A549 (cell line): Measurements from ENCODE around the gene GUK1.

Experiments
- BHLHE40 ChIP-seq: IDR thresholded peaks from 2 replicates; pipeline ENCODE4 v1.6.1; 2012; ENCODE audit warnings: low read depth, low read length, inconsistent platforms
- CBX8 ChIP-seq: fragments of 200-600 bp; sonication (generic); IDR thresholded peaks from 2 replicates; pipeline ENCODE4 v1.6.1; 2016
- CHD2 ChIP-seq: fragments of 150-350 bp; IDR thresholded peaks from 2 replicates; pipeline ENCODE4 v1.6.1; 2014; ENCODE audit warnings: low read length; ENCODE audit not compliant: partially characterized antibody
- CTCF ChIP-seq: fragments of >200 bp; sonication (Bioruptor Twin); formaldehyde crosslinking; IDR thresholded peaks from 3 replicates; pipeline ENCODE4 v1.5.1; 2016
- EP300 ChIP-seq, 2 experiments: fragments of >200 bp; sonication (Bioruptor Twin); formaldehyde crosslinking; IDR thresholded peaks; 2 replicates in 1 of 2; 3 replicates in 1 of 2; pipeline ENCODE4 v1.6.1; 2016 to 2017
- HOXA7 ChIP-seq: fragments of 250-450 bp; sonication (Bioruptor Pico); IDR thresholded peaks from 2 replicates; pipeline ENCODE4 v1.5.0; 2020; ENCODE audit warnings: mild to moderate bottlenecking, moderate library complexity
- MAX ChIP-seq: IDR thresholded peaks from 2 replicates; pipeline ENCODE4 v1.6.1; 2012
- POLR2A ChIP-seq: IDR thresholded peaks from 2 replicates; pipeline ENCODE4 v1.6.1; 2012; ENCODE audit warnings: mild to moderate bottlenecking, low read length
- RARB ChIP-seq: fragments of 250-450 bp; sonication (Bioruptor Pico); IDR thresholded peaks from 2 replicates; pipeline ENCODE4 v1.8.0; 2021; ENCODE audit warnings: mild to moderate bottlenecking, moderate library complexity
- RCOR1 ChIP-seq: fragments of 150-350 bp; IDR thresholded peaks from 2 replicates; pipeline ENCODE4 v1.6.1; 2014; ENCODE audit warnings: antibody characterized with exemption, low read length, low read depth
- SMC3 ChIP-seq: fragments of >200 bp; sonication (Bioruptor Twin); formaldehyde crosslinking; IDR thresholded peaks from 3 replicates; pipeline ENCODE4 v1.6.1; 2018; ENCODE audit warnings: inconsistent platforms
- ZFP36 ChIP-seq: fragments of 450-650 bp; IDR thresholded peaks from 2 replicates; pipeline ENCODE4 v1.6.1; 2014; ENCODE audit warnings: borderline replicate concordance; ENCODE audit not compliant: partially characterized antibody
- TF ChIP-seq, protein P1 (sequence below): fragments of 200-600 bp; sonication (generic); IDR thresholded peaks from 2 replicates; pipeline ENCODE4 v1.6.1; 2016; ENCODE audit warnings: antibody characterized with exemption, mild to moderate bottlenecking, moderate library complexity

DNA sequence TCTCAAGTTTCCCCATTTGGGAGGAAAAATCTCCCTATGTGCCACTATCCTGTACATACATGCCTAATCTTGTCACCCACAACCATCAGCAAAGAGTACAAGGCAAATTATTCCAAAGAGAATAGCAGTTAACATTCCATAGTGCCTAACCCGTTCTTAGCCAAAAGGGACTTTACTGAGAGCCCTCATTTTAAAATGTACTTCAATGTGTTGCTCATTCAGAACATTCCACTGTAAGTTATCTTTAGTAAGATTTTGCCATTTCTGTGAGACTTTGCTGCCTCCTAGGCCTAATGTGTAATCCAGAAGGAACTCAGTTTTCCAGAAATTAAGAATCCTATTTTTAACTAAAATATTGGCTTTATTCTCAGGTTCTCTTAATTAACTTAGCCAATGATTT is 19.7 kb upstream of the GUK1 start:
- TF ChIP-seq ZFP36 (no peak), CTCF (no peak), CHD2 (no peak), HOXA7 (CRISPR knock-in tag) (no peak), EP300 (IDR thresholded peaks at IDR 0.05) (no peak), CBX8 (no peak), SMC3 (no peak), POLR2A (no peak), RARB (CRISPR knock-in tag) (no peak), BHLHE40 (no peak), RCOR1 (no peak), MAX (no peak)
- TF ChIP-seq, protein P1, sequence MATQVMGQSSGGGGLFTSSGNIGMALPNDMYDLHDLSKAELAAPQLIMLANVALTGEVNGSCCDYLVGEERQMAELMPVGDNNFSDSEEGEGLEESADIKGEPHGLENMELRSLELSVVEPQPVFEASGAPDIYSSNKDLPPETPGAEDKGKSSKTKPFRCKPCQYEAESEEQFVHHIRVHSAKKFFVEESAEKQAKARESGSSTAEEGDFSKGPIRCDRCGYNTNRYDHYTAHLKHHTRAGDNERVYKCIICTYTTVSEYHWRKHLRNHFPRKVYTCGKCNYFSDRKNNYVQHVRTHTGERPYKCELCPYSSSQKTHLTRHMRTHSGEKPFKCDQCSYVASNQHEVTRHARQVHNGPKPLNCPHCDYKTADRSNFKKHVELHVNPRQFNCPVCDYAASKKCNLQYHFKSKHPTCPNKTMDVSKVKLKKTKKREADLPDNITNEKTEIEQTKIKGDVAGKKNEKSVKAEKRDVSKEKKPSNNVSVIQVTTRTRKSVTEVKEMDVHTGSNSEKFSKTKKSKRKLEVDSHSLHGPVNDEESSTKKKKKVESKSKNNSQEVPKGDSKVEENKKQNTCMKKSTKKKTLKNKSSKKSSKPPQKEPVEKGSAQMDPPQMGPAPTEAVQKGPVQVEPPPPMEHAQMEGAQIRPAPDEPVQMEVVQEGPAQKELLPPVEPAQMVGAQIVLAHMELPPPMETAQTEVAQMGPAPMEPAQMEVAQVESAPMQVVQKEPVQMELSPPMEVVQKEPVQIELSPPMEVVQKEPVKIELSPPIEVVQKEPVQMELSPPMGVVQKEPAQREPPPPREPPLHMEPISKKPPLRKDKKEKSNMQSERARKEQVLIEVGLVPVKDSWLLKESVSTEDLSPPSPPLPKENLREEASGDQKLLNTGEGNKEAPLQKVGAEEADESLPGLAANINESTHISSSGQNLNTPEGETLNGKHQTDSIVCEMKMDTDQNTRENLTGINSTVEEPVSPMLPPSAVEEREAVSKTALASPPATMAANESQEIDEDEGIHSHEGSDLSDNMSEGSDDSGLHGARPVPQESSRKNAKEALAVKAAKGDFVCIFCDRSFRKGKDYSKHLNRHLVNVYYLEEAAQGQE: no peak
